Measurements from ENCODE around the gene KMT2B.

Gene KMT2B

DNA sequence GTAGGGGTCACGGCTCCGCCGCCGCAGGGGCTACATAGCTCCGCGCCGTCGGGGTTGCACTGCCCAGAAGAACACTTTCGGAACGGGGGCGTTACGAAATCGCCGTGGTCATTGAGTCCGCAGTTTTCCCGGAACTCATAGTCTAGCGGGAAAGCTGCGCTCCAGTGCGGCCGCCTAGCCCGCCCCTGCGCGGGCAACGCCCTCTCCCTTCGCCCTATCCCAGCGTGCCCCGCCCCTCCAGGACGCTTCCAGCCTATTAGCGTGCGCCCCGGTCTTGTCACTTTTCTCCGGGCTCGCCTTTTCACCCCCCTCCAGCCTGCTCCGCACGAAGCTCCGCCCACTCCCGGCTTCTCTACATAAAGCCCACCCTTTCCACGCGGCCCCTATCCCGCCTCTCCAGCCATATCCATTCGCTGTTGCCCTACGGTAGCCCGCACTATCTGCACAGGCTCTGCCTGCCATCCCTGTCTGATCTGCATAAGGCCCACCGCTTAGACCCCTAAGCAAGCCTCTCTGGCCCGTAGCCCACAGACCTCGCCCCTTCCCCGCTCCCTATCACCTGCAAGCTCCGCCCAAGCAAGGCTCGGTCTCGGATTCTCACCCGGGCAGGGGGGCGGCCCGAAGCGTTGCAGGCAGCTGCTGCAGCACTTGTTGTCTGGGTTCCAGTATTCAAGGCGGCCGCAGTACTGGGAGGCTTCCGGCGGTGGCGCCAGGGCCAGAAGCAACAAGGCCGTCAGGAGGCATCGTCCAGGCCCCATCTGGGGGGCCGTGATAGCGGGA lies 22.8 kb downstream of the KMT2B start:
- in situ Hi-C loops (cut with HindIII; ENCODE audit: low sequenced_read_pairs) = no loop called here

DNA sequence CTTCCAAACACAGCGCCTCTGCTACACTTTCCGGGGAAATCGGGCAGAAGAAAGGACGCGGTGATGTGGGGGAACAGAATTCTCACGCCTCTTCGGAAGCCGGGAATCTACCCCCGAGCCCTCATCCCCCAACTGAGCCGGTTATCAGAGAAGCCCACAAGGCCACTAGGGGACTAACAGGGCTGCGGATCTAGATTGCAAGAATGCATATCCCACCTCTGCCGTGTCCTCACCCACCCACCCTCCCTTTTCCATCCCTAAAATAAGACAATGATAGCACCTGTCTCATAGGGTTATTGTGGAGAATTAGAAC lies 23.4 kb downstream of the KMT2B start:
- in situ Hi-C loops (cut with HindIII; ENCODE audit: low sequenced_read_pairs) = no loop called here

DNA sequence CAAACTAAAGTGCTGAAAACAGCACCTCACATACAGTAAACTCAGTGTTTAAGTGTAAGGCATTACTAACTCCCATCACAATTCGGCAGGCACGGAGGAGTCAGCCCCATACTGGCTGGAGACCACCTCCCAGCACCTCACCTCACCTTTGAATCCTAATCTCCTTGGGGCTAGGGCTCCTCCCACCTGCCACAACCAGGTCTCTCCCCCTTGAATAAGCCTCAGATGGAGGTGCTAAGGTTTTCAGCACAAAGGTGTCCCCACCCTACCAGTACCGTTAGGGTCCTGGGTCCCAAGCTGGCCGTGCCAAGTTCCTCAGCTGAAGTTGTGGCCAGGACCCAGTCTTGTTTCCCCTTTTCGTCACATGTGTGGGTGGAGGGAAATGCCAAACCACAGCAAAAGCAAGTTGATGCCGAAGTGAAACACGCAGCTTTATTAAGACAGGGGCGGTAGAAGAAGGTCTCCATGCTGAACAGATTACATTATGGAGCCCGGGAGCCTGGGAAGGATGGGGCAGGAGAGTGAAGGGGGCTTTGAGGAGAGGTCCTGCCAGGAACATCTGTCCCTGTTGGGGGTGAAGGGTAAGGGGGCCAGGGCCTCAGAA lies 24.4 kb downstream of the KMT2B start, which contains the start of gene IGFLR1:
Gene IGFLR1, minus strand, starts transcription at position 332 of the 604 bp plus-strand sequence. CDS start 1,272 bp downstream, outside the sequence.
- in situ Hi-C loops (cut with HindIII; ENCODE audit: low sequenced_read_pairs) = no loop called here

DNA sequence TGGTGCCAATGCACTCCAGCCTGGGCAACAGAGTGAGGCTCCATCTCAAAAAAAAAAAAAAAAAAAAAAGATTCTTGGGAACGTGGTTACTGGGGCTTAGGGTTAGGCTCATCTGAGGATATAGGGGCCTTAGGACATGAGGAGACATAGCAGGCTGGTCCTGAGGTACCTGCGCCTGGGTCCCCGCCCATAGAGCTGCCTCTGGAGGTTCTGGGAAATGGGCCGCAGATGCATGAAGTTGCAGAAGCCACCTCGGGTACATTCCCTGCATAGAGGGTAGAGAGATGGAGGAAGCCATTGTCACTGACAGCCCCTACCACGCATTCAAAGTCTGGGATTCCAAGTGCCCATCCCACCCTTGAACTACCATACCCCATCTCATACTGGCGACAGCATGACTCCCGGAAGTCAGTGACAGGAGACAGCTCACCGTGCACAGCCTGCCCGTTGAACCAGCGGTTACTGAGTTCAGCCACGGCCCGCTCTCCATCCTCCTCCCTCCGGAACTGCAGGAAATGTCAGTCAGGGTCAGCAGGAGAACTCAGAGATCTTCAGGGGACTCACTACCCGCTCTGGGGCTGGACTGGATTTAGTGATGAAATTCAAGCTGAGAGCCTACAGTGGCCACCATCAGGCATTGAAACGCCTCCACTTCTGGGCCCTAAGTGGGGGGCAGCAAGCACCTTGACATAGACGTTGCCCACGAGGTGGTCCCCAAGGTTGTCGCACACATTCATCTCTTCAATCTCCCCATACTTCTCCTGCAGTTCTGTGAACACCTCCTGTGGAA lies 26.0 kb downstream of the KMT2B start:
- in situ Hi-C loops (cut with HindIII; ENCODE audit: low sequenced_read_pairs) = no loop called here

DNA sequence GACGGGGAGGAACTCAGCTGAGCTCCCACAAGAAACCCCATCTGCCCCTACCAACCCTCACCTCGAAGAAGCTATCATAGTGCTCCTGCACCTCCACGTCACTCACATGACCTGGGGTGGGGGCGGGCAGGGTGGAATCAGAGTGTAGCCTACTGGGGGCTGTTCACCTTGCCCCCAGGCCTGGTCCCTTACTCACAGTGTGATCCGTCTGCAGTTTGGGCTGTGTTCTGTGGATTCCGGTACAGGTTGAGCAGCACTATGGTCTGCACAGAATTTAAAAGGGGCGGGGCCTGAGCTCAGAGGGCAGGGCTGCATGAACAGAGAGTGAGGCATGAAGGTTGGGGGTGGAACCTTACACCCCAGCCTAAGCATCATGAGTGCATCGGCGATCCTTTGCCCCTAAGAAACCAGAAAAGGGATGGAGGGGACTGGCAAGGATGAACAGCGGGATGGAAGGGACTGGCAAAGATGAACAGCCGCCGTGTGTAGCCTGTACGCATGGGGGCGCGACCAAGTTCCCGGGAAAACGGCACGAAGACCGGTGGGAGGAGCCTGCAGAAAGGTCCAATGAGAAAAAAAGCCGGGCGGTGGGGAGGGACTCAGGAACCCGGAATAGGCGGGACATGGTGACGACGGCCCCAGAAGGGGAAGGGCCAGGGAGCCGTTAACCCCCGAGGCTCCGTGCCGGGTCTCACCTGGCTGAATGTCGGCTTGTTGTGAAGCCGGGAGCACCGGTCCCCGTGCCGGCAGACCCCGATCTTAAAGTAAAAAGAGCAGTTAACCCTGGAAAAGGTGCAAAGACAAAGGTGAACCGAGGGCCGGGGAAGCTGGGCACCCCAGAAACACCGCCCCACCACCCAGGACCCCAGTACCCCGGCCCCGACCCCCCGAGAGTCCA lies 26.9 kb downstream of the KMT2B start:
- in situ Hi-C loops (cut with HindIII; ENCODE audit: low sequenced_read_pairs) = no loop called here

DNA sequence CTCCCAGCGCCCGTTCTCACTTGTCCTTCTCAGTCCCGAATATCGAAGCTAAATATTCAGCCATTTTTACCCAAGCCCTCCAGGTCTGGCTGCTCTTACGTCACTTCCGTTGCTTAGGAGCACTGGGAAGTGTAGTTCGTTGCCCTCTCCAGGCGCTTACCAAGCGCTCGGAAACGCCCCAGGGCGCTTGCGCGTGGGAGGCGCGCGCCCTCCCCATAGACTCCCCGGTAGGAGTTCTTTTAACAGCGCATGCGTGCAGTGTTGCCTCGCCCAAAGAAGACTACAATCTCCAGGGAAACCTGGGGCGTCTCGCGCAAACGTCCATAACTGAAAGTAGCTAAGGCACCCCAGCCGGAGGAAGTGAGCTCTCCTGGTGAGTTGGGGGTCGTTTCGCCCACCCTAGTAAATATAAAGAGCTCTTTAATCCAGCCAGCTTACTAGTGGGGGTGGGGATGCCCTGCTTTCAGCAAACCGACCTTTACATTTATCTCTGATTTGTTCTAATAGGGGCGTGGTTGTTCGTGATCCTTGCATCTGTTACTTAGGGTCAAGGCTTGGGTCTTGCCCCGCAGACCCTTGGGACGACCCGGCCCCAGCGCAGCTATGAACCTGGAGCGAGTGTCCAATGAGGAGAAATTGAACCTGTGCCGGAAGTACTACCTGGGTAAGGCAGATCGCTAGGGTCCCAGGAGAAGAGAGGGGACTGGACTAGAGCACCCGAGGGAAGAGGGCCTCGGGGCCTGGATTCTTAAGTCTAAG lies 27.7 kb downstream of the KMT2B start, which contains the start of the genes PSENEN and U2AF1L4:
Gene PSENEN, plus strand, starts transcription at position 324 of the 759 bp plus-strand sequence. Its CDS starts 280 bp downstream, at position 604.
Gene U2AF1L4, minus strand, starts transcription at position 91 of the 759 bp plus-strand sequence. Its CDS starts 27 bp downstream, at position 64.
- in situ Hi-C loops (cut with HindIII; ENCODE audit: low sequenced_read_pairs) = no loop called here

DNA sequence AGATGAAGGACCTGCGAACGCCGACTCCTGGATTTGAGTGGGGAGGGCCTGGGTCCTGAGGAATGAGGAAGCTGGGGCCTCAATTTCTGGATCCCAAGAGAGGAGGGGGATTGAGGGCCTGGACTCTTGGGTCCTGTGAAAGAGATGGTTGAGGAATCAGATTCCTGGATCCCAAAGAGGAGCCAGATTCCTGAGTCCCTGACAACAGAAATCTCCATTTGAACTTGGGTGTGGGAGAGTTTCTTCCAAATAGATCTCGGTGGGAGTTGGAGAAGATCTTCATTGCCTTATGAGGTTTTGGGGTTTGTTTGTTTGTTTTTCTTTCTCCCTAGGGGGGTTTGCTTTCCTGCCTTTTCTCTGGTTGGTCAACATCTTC lies 28.3 kb downstream of the KMT2B start:
- in situ Hi-C loops (cut with HindIII; ENCODE audit: low sequenced_read_pairs) = no loop called here

DNA sequence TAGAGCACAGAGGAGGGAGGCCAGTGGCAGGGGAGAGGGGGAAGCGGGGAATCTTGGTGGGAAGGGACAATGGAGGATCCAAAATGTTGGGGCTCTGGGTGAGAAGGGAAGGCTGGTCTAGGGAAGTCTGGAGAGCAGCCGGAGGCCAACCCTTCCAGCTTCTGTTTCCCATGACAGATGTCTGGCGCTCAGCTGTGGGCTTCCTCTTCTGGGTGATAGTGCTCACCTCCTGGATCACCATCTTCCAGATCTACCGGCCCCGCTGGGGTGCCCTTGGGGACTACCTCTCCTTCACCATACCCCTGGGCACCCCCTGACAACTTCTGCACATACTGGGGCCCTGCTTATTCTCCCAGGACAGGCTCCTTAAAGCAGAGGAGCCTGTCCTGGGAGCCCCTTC lies 28.7 kb downstream of the KMT2B start:
- in situ Hi-C loops (cut with HindIII; ENCODE audit: low sequenced_read_pairs) = no loop called here

DNA sequence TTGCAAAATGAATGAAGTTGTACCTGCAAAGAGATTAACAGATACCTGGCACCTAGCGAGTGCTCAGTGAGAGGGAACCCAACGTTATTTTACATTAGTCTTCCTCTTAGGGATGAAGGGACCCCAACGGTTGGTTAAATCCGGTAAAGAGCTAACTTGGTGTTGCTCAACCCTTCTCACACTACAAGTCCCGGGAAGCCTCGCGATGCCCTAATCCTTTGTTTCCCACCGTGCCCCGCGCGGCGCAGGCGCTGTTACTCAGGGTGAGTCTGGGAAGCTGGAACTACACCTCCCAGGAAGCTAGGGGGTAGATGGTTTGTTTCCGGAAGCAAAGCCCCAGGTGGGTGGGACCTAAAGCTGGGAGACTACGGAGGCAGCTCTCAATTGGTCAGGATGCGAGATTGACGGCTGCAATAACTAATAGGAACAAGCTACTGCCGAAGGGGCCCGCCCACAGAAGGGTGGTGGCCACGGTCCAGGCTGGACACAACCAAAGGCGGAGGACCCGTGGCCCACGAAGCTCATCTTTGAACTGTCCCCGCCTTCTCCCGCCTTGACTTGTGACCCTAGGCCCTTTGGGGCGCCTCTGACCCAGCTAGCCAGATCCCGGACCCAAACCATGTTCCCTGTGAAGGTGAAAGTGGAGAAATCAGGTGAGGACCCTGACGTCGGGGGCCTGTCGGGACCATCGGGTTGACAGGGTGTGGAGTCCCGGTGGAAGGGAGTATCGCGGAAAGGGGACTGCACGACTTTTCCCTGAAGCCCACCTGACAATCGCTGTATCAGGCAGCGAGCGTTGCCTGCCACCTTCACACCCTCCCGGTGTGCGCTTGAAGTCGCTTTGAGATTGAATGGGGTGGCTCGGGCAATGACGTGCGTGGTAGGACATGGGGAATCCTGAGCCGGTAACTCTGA lies 30.6 kb downstream of the KMT2B start, which contains the start of gene LIN37:
Gene LIN37, plus strand, starts transcription at position 471 of the 915 bp plus-strand sequence. Its CDS starts 149 bp downstream, at position 620.
- in situ Hi-C loops (cut with HindIII; ENCODE audit: low sequenced_read_pairs) = no loop called here

DNA sequence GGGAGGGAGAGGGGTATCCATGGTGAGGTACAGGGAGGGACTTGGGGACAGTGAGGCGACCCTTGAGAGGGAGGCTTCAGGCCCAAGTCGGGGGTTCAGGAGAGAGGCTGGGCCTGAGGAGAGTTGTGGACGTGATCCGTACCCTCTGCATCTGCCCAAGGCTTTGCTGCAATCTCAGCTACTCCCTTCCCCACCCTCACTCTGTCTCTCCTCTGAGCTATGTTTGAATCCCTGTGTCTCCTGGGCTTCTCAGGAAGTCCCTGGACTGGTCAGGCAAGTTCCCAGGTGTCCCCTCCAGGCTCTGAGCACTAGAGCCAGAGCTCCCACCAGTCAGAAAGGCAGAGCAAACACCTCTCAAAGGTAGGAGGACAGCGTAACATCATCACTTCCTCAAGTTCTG lies 32.4 kb downstream of the KMT2B start:
- in situ Hi-C loops (cut with HindIII; ENCODE audit: low sequenced_read_pairs) = no loop called here

DNA sequence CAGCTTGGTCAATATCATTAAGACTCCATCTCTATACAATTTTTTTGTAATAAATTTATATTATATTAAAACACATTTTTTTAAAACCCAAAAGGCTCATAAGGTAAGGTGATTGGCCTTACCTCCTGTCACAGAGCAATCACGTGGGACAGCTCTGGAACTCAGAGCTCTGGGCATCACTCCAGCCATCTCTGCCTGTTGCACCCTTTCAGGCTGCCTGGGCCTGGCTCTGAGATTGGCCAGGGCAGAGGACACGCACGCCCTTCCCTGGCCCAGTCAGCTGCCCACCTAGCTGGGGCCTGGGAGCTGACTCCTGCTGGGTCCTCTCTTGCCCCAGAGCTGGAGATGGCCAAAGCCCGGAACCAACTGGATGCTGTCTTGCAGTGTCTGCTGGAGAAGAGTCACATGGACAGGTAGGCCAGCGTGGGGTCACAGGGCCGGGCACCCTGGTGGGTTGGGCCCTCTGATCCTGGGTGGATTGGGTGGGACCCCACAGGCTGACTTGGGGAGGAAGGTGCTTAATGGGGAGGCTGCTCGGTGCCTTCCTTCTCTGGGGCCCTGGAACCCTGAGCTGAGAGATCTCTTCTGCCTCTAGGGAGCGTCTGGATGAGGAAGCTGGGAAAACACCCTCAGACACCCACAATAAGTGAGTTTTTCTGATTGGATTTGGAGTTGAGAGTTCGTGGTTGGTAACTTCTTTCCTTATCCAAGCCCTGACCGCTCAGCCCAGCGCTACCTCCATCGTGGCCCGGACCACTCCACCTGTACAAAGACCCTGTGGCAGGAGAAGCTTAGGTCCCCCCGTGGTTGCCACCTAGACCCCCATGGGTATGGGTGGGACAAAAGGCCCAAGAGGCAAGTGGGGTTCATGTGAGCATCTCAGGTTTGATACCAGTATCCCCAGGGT lies 34.3 kb downstream of the KMT2B start:
- in situ Hi-C loops (cut with HindIII; ENCODE audit: low sequenced_read_pairs) = no loop called here

DNA sequence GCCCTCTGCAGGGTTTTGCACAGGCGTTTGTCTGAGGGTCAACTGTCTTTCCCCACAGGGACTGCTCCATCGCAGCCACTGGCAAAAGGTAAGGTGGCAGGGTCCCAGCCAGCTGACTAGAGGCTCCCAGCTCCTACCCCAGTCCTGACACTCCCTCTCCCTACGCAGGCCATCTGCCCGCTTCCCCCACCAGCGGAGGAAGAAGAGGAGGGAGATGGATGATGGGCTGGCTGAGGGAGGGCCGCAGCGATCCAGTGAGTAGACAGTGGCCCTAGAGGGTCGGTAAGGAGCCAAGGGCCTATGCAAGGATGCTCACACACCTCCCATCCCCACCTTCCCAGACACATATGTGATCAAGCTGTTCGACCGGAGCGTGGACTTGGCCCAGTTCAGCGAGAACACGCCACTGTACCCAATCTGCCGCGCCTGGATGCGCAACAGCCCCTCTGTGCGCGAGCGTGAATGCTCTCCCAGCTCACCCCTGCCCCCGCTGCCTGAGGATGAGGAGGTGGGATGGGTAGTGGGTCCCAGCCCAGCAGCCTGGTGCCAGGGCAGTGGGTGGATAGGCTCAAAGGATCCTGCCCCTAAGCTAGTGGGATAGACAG lies 35.0 kb downstream of the KMT2B start:
- in situ Hi-C loops (cut with HindIII; ENCODE audit: low sequenced_read_pairs) = no loop called here

DNA sequence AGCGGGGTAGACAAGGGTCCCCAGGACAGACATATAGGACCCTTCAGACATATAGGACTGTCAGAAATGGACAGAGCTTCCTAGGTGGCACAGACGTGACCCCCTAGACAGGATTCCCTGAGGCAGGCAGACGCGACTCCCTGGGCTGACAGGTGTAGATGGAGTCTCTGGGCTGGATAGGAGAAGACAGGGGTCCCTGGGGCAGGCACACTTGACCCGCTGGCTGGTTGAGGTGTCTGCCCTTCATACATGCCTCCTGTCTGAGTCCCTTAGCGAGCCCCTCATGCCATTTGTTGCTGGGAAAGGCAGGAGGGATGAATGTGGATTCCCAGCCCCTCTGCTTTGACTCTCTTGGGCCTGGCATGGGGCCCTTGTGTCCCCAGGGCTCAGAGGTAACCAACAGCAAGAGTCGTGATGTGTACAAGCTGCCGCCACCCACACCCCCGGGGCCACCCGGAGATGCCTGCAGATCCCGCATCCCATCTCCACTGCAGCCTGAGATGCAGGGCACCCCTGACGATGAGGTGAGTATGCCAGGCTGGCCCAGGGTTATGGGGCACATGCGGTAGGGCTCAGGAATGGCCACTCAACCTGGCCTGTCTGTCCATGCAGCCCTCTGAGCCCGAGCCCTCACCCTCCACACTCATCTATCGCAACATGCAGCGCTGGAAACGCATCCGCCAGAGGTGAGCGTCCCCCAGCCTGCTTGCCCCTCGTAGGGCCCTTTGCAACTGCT lies 36.0 kb downstream of the KMT2B start:
- in situ Hi-C loops (cut with HindIII; ENCODE audit: low sequenced_read_pairs) = no loop called here

DNA sequence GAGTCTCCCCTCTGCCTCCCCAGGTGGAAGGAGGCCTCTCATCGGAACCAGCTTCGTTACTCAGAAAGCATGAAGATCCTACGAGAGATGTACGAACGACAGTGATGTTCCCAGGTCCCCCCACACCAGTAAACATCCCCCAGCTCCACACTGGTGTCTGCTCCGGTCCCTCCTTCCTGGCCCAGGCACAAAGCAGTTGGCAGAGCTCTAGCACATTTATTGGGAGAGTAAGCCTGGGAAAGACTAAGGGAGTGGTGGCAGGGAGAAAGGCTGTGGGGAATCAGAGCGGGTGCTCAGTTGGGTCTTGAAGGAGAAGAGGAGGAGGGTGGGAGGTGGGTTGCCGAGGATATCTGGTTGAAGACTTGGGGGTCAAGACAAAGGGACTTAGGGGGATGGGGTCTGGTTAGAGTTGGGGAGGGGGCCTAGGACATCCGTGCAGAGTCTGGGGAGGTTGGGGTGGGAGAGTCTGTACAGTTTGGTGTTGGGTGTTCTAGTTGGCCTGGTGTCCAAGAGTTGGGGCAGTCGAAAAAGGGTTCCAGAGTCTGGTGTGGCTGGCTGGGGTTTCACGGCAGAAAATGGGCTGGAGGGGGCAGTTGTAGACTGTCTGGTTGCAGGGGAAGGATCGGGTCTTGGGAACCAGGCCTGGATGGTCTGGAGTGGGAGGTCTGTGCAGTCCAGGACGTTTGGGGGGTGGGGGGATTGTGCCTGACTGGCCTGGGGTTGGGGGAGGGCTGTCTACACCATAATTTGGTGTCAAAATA lies 36.7 kb downstream of the KMT2B start:
- in situ Hi-C loops (cut with HindIII; ENCODE audit: low sequenced_read_pairs) = no loop called here

DNA sequence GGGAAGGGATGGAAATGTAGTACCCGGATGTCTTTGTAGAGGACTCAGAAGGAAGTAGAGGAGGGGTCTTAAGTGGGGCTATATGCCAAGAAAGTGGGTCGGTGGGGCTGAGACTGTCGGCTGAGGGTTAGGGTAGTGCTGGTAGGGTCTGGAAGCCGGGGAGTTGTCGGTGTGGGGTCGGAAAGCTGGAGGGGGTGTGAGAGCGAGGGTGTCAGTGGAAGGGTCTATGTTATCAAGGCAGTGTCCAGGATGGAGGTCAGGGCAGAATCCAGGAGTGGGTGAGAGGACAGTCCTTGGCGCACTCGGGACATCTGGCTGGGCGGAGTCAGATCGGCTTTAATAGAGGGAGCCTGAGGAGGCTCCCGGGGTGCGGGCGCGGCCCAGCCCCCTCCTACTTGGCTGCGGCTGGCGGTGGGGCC lies 37.3 kb downstream of the KMT2B start:
- in situ Hi-C loops (cut with HindIII; ENCODE audit: low sequenced_read_pairs) = no loop called here

Measured in DLD1 (cell line).